ENCODE measurements around the gene GRK1.

GRK1 gene

DNA sequence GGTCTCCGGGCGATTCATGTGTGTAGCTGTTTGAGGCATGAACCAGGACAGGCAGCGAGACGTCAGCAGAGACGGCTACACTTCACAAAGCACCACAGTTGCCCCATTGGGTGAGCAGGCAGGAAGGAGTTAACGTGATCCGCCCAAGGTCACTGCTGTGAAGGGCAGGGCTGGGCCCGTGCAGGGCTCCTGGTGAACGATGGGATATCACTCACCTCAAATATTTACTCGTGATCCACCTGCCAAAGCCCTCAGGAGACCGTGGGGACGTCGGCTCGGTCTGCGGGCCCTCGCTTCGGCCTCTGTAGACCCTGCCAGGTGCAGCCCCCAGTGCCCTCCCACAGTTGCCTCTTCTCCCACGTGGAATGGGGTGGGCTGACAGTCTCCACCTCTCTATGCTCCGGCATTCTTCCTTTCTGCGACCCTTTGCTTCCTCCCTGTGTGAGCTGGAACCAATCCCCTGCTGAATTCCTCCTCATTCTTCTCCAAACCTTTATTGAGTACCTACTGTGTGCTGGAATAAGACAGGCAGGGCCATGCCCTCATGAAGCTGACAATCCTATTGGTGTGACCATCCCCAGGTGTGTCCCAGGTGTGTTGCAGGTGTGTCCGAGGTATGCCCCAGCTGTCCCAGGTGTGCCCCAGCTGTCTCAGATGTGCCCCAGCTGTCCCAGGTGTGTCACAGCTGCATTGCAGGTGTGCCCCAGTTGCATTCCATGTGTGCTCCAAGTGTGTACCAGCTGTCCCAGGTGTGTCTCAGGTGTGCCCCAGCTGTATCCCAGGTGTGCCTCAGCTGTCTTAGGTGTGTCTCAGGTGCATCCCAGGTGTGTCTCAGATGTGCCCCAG lies 2.0 kb upstream of the GRK1 start:
- TF ChIP-seq, protein P1, sequence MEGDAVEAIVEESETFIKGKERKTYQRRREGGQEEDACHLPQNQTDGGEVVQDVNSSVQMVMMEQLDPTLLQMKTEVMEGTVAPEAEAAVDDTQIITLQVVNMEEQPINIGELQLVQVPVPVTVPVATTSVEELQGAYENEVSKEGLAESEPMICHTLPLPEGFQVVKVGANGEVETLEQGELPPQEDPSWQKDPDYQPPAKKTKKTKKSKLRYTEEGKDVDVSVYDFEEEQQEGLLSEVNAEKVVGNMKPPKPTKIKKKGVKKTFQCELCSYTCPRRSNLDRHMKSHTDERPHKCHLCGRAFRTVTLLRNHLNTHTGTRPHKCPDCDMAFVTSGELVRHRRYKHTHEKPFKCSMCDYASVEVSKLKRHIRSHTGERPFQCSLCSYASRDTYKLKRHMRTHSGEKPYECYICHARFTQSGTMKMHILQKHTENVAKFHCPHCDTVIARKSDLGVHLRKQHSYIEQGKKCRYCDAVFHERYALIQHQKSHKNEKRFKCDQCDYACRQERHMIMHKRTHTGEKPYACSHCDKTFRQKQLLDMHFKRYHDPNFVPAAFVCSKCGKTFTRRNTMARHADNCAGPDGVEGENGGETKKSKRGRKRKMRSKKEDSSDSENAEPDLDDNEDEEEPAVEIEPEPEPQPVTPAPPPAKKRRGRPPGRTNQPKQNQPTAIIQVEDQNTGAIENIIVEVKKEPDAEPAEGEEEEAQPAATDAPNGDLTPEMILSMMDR (IDR thresholded peaks at IDR 0.05; ENCODE audit: low read depth, low read length, missing control alignments): no peak
- H3K4me3 ChIP-seq (replicated peaks; ENCODE audit: low read depth, low read length): no peak overlapping the region
- DNase-seq (ENCODE audit: extremely low read depth, low read depth): no peak

DNA sequence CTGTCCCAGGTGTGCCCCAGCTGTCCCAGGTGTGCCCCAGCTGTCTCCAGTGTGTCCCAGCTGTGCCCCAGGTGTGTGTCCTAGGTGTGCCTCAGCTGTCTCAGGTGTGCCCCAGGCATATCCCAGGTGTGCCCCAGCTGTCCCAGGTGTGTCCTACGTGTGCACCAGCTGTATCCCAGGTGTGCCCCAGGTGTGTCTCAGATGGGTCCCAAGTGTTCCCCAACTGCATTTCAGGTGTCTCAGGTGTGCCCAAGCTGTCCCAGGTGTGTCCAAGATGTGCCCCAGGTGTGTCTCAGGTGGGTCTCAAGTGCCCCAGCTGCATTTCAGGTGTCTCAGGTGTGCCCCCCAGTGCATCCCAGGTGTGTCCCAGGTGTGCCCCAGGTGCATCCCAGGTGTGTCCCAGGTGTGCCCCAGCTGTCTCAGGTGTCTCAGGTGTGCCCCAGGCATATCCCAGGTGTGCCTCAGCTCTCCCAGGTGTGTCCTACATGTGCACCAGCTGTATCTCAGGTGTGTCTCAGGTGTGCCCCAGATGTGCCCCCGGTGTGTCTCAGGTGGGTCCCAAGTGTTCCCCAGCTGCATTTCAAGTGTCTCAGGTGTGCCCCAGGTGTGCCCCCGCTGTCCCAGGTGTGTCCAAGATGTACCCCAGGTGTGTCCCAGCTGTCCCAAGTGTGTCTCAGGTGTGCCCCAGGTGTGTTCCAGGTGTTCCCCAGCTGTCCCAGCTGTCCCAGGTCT lies 1.3 kb upstream of the GRK1 start:
- TF ChIP-seq, protein P1 (IDR thresholded peaks at IDR 0.05; ENCODE audit: low read depth, low read length, missing control alignments): no peak
- no peak for DNase-seq (ENCODE audit: extremely low read depth, low read depth)
- no peak overlapping the region for H3K4me3 ChIP-seq (replicated peaks; ENCODE audit: low read depth, low read length)

DNA sequence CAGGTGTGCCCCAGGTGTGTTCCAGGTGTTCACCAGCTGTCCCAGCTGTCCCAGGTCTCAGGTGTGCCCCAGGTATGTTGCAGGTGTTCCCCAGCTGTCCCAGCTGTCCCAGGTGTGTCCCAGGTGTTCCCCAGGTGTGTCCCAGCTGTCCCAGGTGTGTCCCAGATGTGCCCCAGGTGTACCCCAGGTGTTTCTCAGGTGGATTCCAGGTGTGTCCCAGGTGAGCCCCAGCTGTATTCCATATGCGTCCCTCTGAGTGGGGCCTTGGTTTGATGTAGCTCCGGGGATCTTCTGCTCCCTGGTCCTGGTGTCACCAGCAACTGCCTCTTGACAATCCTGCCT lies 719 bp upstream of the GRK1 start:
- TF ChIP-seq, protein P1 (IDR thresholded peaks at IDR 0.05; ENCODE audit: low read depth, low read length, missing control alignments): no peak
- no peak overlapping the region for H3K4me3 ChIP-seq (replicated peaks; ENCODE audit: low read depth, low read length)
- DNase-seq (ENCODE audit: extremely low read depth, low read depth): no peak

DNA sequence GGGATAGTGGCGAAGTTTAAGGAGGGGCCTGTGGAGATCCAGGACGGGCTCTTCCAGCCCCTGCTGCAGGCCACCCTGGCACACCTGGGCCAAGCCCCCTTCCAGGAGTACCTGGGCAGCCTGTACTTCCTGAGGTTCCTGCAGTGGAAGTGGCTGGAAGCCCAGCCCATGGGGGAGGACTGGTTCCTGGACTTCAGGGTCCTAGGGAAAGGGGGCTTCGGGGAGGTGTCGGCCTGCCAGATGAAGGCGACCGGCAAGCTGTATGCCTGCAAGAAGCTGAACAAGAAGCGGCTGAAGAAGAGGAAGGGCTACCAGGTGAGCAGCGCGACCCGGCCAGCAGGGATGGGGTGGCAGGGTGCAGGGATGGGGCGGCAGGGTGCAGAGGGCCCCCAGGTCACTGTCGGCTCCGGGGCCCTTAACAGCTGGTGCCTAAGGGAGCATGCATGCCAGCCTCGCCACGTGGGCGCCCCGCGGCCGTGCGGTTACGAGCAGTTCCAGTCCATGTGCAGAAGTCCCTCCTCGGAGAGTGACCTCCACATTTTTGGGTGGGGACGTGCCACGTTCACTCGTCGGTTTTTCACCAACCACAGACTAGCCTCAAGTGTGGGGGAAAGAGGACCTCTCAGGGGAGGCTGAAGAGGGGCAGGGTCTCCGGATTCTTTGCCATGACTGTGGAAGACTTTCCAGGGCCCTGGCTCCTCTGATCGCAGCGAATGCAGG lies 912 bp downstream of the GRK1 start:
- no peak for DNase-seq (ENCODE audit: extremely low read depth, low read depth)
- no peak overlapping the region for H3K4me3 ChIP-seq (replicated peaks; ENCODE audit: low read depth, low read length)
- TF ChIP-seq, protein P1 (IDR thresholded peaks at IDR 0.05; ENCODE audit: low read depth, low read length, missing control alignments): no peak

DNA sequence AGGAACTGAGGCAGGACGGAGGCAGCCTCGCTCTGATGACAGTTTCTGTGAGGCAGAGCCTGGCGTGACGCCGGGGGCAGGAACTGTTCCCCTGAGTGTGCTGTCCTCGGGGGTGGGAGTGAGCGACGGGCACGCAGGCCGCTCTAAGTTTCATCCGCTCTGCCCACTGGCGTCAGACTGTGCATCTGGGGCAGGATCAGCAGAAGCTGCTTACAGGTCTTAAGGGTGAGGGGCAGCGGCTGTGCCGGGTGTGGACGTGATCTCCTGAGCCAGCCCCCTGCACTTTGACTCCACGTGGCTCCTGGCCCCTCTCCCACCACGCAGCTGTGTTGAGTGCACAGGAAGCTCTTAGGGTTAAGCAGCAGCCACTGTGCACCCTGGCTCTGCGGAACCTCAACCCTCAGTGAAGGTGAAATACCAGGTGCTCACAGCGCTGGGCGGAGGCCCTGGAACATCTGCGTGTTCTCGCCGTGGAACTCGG lies 1.5 kb downstream of the GRK1 start:
- H3K4me3 ChIP-seq (replicated peaks; ENCODE audit: low read depth, low read length): no peak overlapping the region
- DNase-seq (ENCODE audit: extremely low read depth, low read depth): no peak
- TF ChIP-seq, protein P1 (IDR thresholded peaks at IDR 0.05; ENCODE audit: low read depth, low read length, missing control alignments): no peak

DNA sequence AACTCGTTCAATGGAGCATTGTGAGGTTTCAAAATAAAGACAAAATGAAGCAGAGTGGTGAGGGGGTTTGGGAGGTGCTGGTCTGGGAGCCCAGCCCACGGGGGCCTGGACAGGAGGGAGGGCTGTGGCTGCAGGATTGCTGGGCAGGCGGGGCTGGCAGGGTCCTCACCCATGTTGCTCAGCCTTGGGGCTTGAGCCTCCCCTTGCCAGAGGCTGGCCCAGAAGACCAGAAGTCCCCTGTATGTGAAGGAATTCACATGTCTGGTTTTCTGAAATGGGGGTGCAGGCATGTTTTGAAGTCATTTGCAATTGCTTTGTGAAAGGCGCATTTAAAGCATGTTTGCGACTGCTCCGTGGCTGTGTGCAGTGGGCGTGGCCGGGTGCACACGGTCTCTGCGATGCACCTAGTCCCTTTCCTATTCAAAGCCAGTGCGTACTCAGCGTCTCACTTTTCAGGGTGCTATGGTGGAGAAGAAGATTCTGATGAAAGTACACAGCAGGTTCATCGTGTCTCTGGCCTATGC lies 2.3 kb downstream of the GRK1 start:
- no peak overlapping the region for H3K4me3 ChIP-seq (replicated peaks; ENCODE audit: low read depth, low read length)
- TF ChIP-seq, protein P1 (IDR thresholded peaks at IDR 0.05; ENCODE audit: low read depth, low read length, missing control alignments): no peak
- DNase-seq (ENCODE audit: extremely low read depth, low read depth): no peak
